Parathyroid adenoma (tissue), 2 donors: ENCODE measurements around the gene CCDC74A.
"Not testable (repeated sequence)": the region's sequence is repeated elsewhere in the genome, so short reads cannot be mapped to it uniquely, and the experiment has no call there.

Experiments
- H2AFZ ChIP-seq: fragments of 300-600 bp; sonication (generic); one replicate; pipeline ENCODE4 v1.7.0; 2017; ENCODE audit warnings: antibody characterized with exemption, mild to moderate bottlenecking
- H3K27ac ChIP-seq: fragments of 300-600 bp; sonication (generic); one replicate; pipeline ENCODE4 v1.7.0; 2017
- H3K27me3 ChIP-seq: fragments of 300-600 bp; sonication (generic); one replicate; pipeline ENCODE4 v1.7.0; 2017; ENCODE audit warnings: low read length; ENCODE audit not compliant: control insufficient read depth, insufficient read depth
- H3K36me3 ChIP-seq: fragments of 300-600 bp; sonication (generic); one replicate; pipeline ENCODE4 v1.7.0; 2017; ENCODE audit warnings: low read length; ENCODE audit not compliant: control insufficient read depth, insufficient read depth
- H3K4me1 ChIP-seq: fragments of 300-600 bp; sonication (generic); one replicate; pipeline ENCODE4 v1.7.0; 2017; ENCODE audit warnings: control low read depth
- H3K4me2 ChIP-seq: fragments of 300-600 bp; sonication (generic); one replicate; pipeline ENCODE4 v1.7.0; 2017; ENCODE audit warnings: low read length
- H3K4me3 ChIP-seq: fragments of 300-600 bp; sonication (generic); one replicate; pipeline ENCODE4 v1.7.0; 2017; ENCODE audit warnings: low read depth, low read length
- H3K79me2 ChIP-seq: fragments of 300-600 bp; sonication (generic); one replicate; pipeline ENCODE4 v1.7.0; 2017; ENCODE audit warnings: control low read depth
- H3K9ac ChIP-seq: fragments of 300-600 bp; sonication (generic); one replicate; pipeline ENCODE4 v1.7.0; 2017; ENCODE audit warnings: mild to moderate bottlenecking
- H3K9me3 ChIP-seq: fragments of 300-600 bp; sonication (generic); one replicate; pipeline ENCODE4 v1.7.0; 2017; ENCODE audit warnings: low read length; ENCODE audit not compliant: control insufficient read depth
- donor health status: primary hyperparathyroidism.

CCDC74A gene

DNA sequence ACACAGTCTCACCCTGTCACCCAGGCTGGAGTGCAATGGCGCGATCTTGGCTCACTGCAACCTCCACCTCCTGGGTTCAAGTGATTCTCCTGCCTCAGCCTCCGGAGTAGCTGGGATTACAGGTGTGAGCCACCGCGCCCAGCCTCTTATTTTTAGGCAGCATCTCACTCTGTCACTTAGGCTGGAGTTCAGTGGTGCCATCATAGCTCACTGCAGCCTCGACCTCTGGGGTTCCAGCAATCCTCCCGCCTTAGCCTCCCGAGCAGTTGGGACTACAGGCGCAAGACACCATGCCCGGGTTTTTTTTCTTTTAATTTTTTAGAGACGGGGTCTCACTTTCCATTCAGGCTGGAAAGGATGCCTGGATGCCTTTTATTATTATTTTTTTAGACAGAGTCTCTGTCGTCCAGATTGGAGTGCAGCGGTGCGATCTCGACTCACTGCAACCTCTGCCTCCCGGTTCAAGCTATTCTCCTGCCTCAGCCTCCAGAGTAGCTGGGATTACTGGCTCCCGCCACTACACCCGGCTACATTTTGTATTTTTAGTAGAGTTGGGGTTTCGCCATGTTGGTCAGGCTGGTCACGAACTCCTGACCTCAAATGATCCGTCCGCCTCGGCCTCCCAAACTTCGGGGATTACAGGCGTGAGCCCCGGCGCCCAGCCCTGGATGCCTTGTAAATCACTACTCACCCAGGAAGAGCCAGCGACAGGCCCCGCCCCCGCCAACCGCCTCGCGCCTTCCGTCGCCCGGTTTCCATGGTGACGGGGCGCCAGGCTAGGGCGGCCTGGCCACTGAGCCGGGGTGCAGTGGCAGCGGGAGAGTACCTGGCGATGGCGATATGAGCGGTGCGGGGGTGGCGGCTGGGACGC lies at the start of gene CCDC74A:
Gene CCDC74A, plus strand, starts transcription at position 758 of the 871 bp plus-strand sequence. Its CDS starts 83 bp downstream, at position 841.
- H3K27me3 ChIP-seq, H3K9me3 ChIP-seq, H3K36me3 ChIP-seq, H3K79me2 ChIP-seq, H3K9ac ChIP-seq, H3K4me1 ChIP-seq: not testable (repeated sequence)
- peak within 1 kb of the TSS; percentile 40 for H3K4me3 ChIP-seq
- peak within 1 kb of the TSS; percentile 53 for H3K27ac ChIP-seq
- H2AFZ ChIP-seq = peak within 1 kb of the TSS; percentile 78
- peak within 1 kb of the TSS; percentile 47 for H3K4me2 ChIP-seq

DNA sequence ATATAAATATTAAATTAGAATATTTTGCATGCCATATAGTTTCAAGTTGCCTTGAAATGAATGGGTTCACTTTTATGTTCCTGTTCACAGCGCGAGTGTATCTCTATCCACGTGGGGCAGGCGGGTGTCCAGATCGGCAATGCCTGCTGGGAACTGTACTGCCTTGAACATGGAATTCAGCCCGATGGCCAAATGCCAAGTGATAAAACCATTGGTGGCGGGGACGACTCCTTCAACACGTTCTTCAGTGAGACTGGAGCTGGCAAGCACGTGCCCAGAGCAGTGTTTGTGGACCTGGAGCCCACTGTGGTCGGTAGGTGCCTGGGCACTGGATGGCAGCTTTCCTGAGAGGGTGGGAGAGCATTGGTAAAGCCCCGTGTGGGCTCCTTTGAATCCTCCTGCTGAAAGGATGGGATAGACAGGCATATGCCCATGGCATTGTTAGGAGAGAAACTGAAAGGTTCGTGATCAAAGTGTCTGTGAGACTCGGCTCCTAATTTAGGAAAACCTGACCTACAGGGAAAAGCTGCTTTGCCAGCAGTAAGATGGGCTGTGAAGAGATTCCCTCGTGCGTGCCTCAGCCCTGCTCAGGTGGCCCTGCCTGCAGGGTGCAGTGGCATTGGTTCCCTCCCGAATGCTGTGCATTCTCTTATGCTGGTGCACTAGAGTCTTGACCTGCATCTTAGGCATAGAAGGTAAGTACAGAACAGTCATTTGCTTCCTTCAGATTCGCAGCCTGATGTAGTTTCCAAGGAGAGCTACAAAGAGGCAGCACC lies 49.4 kb upstream of the CCDC74A start:
- not testable (repeated sequence) for H3K9ac ChIP-seq, H3K36me3 ChIP-seq, H3K79me2 ChIP-seq, H3K9me3 ChIP-seq, H3K27me3 ChIP-seq, H2AFZ ChIP-seq, H3K4me2 ChIP-seq, H3K27ac ChIP-seq, H3K4me1 ChIP-seq, H3K4me3 ChIP-seq

DNA sequence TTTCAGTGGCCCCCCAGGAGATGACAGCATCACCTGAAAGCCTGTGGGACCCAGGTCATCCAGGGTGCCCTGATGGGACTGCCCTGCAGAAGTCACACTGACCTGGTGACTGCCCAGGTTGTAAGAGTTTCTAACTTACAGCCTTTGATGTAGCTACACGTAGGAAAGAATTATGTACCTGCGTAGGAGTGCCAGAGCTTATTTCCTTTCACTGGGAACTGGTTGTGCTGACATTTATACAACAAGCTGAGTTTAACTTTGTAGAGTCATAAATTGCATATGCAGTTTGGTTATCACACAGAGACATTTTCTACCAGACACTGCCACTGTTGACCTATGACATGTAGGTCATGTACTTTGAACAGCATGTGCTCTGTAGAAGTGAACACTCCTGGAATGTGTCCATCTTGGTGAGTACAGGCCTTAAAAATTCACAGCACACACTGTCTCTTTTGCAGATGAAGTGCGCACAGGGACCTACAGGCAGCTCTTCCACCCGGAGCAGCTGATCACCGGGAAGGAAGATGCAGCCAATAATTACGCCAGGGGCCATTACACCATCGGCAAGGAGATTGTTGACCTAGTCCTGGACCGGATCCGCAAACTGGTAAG lies 48.7 kb upstream of the CCDC74A start:
- not testable (repeated sequence) for H3K4me2 ChIP-seq, H3K36me3 ChIP-seq, H3K79me2 ChIP-seq, H3K9me3 ChIP-seq, H3K27ac ChIP-seq, H3K4me1 ChIP-seq, H2AFZ ChIP-seq, H3K27me3 ChIP-seq, H3K9ac ChIP-seq, H3K4me3 ChIP-seq

DNA sequence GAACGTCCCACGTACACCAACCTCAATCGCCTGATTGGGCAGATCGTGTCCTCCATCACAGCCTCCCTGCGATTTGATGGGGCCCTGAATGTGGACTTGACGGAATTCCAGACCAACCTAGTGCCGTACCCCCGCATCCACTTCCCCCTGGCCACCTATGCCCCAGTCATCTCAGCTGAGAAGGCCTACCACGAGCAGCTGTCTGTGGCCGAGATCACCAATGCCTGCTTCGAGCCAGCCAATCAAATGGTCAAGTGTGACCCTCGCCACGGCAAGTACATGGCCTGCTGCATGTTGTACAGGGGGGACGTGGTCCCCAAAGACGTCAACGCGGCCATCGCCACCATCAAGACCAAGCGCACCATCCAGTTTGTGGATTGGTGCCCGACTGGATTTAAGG lies 47.3 kb upstream of the CCDC74A start:
- not testable (repeated sequence) for H2AFZ ChIP-seq, H3K4me3 ChIP-seq, H3K27me3 ChIP-seq, H3K27ac ChIP-seq, H3K4me2 ChIP-seq, H3K9me3 ChIP-seq, H3K4me1 ChIP-seq, H3K36me3 ChIP-seq, H3K9ac ChIP-seq, H3K79me2 ChIP-seq

DNA sequence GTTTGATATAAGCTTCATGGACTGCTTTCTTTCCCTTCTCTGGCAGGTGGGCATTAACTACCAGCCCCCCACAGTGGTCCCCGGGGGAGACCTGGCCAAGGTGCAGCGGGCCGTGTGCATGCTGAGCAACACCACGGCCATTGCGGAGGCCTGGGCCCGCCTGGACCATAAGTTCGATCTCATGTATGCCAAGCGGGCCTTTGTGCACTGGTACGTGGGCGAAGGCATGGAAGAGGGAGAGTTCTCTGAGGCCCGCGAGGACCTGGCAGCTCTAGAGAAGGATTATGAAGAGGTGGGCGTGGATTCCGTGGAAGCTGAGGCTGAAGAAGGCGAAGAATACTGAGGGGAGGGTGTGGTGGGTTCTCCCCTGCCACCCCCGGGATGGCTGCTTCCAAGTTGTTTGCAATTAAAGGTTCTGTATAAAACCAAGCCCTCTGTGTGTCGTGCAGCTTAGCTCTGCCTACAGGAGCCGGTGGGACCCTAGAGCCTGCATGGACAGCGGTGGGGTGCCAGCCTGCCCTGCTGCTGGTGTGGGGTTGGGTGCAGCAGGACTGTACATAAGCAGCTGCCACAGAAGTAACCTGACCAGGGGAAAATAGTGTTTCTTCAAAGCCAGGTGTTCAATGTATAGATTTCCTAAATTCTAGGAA lies 45.1 kb upstream of the CCDC74A start:
- H2AFZ ChIP-seq, H3K9ac ChIP-seq, H3K27ac ChIP-seq, H3K9me3 ChIP-seq, H3K79me2 ChIP-seq, H3K27me3 ChIP-seq, H3K4me2 ChIP-seq, H3K4me3 ChIP-seq, H3K4me1 ChIP-seq, H3K36me3 ChIP-seq: not testable (repeated sequence)

DNA sequence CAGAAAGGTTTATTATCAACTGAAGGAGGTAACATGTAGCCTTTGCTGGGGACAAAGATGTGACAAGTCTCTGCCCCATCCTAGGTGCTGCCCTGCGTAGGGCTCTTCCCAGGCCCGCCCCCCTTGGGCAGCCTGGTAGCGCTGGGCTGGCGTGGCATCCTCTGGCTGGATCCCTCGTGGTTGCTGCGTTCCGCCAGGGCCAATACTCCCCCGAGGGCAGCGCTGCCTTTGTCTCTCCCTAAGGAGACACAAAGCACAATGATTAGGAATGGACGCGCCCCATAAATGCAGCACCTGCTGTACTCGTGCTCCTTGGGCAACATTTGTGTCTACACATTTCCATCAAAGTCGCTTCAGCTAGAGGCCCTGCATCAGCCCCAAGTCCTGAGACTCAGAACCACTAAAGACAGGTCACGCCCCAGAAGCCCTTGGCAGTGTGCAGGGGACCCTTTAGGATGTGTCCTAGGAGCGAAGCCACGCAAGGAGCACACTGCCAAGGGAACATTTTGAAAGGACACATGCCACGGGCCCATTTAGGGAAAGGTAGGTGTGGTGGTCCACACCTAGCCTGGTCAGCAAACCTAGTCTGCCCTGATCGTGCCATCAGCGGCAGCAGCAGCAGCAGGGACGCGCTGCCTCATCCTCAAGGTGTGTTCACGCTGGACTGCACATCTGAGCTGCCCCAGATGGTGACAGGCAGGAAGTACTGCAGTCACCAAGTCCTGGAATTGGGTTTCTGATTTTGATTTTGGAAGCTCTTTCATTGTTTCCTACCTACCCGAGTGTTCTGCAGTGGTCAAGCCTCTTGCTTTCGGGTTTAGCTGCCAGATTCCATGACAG lies 43.5 kb upstream of the CCDC74A start:
- H3K9ac ChIP-seq, H3K27ac ChIP-seq, H3K36me3 ChIP-seq, H3K79me2 ChIP-seq, H3K9me3 ChIP-seq, H3K4me3 ChIP-seq, H3K4me1 ChIP-seq, H3K4me2 ChIP-seq, H3K27me3 ChIP-seq, H2AFZ ChIP-seq: not testable (repeated sequence)

DNA sequence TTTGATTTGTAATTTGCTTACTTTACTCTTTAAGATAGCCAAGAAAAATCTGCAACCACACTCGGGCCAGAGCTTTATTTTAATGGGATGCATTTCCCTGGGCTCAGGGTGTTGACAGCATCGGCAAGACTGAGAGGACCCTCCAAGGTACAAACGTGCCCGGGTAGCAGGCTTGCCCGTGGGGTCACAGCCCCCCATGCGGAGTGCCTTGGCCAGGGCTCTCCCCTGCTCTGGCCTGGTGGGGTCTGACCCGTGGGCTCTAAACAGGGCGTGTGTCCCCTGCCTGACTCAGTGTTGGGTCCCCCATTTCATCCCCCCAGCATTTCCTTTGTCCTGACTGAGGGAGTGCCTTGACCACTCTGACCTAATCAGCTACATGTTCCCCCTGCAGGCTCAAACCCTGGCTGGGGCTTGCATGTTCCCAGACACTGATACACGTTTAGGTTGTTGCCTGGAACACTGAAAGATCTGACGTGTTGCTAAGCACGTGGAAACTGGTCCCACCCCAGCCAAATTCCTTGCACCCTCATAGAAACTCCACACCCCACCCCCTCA lies 42.7 kb upstream of the CCDC74A start:
- H3K79me2 ChIP-seq, H3K9ac ChIP-seq, H2AFZ ChIP-seq, H3K4me2 ChIP-seq, H3K4me1 ChIP-seq, H3K4me3 ChIP-seq, H3K27me3 ChIP-seq, H3K27ac ChIP-seq, H3K9me3 ChIP-seq, H3K36me3 ChIP-seq: not testable (repeated sequence)

DNA sequence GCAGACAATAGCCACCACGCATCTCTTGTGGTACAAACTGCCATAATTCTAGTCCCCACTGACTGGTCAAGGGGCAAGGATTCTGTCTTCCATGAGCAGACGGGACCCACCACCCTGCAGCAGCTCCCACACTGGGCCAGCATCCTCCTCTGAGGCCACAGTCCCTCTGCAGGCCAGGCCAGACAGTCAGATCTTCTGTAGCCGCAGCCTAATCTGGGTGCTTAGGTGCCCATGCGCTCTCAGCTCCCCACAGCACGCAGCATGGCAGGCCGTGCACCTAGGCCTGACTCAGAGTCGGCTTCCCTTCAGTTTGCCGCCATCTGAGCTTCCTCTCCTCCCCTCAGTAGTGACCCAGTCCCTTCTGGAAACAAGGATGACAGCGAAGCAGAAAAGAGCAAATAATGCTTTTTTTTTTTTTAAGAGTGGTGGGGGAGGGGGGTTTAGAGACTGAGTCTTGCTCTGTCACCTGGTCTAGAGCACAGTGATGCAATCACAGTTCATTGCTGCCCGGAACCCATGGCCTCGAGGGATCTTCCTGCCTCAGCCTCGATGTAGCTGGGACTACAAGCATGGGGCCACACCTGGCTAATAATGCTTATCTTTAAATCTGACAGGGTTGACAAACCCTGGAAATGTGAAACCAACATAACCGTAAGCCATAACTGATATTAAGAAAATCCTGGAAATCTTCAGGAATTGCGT lies 41.3 kb upstream of the CCDC74A start:
- not testable (repeated sequence) for H3K9ac ChIP-seq, H3K36me3 ChIP-seq, H3K79me2 ChIP-seq, H3K4me3 ChIP-seq, H3K27me3 ChIP-seq, H2AFZ ChIP-seq, H3K4me2 ChIP-seq, H3K9me3 ChIP-seq, H3K4me1 ChIP-seq, H3K27ac ChIP-seq
